Left ventricle myocardium superior (tissue), 1 donor: ENCODE results near the gene AP5Z1. TPM values are rescaled to one million over a fixed set of nuclear protein-coding genes. Genes with fewer than 3 reads are reported as not detected.
"Not testable (repeated sequence)": the region's sequence is repeated elsewhere in the genome, so short reads cannot be mapped to it uniquely, and the experiment has no call there.

Experiments
- ATAC-seq: fragments of 200-7000 bp; cut with Tn5 transposase; one replicate; pipeline ENCODE4 v1.9.1; 2020; ENCODE audit warnings: mild to moderate bottlenecking, moderate library complexity
- DNase-seq: peaks from one replicate; pipeline ENCODE4 v3.0.0-alpha.2; 2020
- intact Hi-C: fragments of 100-400 bp; cut with micrococcal nuclease; formaldehyde crosslinking; loops from one replicate; pipeline ENCODE4 v1.11.0; 2022
- total RNA-seq: library from RNA; stranded (reverse); fragmentation: NEBNext Ultra II Directional; extraction: Animal tissue kit (Norgen Biotek cat#: 25700); gene quantifications from one replicate; pipeline ENCODE4 v1.2.1, GENCODE V29; 2021
- donor health status: DM: no; HTN: yes; CAD: no; lungs with severe emphysema.

AP5Z1 gene
- total RNA-seq, 1 donor from 2014 or later, result 10.5 TPM

DNA sequence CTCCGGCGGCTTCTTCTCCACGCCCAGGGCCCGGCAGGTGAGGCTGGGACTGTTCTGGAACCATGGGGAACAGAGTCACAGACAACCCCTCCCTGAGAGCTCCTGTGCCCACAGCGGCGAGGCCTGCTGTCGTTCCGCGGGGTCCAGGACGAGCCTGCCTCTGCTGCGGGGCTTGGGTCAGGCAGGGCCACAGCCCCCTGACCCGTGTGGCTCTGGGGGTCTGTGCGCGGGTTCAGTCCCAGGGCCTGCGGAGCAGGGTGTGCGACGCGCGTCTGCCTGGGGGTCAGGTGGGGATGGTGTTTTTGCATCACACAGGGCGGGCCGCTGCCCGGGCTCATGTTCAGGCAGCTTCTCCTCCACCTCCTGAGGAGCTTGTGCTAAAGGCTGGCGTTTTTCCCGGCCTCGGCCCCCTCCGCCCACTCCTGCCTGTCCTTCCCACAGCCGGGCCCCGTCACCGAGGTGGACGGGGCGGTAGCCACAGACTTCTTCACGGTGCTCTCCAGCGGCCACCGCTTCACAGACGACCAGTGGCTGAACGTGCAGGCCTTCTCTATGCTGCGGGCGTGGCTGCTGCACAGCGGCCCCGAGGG, 8.4 kb downstream of the AP5Z1 start:
- no peak for DNase-seq
- ATAC-seq, result no peak
- intact Hi-C loops, result no loop called here

DNA sequence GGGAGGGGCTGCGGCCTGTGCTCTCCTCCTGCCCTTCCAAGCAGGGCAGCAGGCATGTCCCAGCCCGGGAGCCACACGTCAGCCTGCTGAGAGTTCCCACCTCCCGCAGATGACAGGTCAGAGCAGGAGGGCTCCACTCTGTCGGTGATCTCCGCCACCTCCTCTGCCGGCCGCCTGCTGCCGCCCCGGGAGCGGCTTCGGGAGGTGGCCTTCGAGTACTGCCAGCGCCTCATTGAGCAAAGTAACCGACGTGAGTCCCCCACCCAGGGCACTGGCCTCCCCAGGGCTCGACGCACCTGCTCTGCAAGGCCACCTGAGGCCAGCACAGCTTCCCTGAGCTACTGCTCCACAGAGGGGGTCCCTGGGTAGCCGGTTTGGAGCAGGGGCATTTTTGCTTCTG, 9.4 kb downstream of the AP5Z1 start:
- intact Hi-C loops, result no loop called here
- ATAC-seq (peak; percentile 87), DNase-seq (peak; percentile 76)

DNA sequence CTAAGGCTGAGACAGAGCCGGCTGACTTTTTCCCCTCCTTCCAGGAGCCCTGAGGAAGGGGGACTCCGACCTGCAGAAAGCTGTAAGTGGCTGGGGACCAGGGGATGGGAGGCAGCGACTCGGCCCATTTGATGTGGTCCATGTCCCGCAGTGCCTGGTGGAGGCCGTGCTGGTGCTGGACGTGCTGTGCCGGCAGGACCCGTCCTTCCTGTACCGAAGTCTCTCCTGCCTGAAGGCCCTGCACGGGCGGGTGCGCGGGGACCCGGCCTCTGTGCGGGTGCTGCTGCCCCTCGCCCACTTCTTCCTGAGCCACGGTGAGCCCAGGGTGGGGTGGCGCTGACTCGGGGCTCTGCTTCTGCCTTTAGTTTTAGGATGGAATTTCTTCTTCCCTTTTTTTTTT, 9.9 kb downstream of the AP5Z1 start:
- no peak for ATAC-seq
- intact Hi-C loops, result no loop called here

DNA sequence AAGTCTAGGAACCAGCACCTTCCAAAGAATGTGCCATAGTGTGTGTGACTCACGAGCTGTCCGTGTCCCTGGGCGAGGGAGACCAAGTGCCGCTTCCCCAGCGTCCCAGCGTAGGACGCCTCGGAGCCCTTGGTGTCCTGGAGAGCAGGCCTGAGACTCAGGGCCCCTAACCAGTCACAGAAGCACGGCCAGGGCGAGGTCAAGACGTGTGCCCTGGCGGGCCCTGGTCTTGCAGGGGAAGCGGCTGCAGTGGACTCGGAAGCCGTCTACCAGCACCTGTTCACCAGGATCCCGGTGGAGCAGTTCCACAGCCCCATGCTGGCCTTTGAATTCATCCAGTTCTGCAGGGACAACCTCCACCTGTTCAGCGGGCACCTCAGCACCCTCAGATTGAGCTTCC, 10.6 kb downstream of the AP5Z1 start:
- DNase-seq, result no peak
- intact Hi-C loops, result no loop called here
- no peak for ATAC-seq

More for the DNA sequence above, 9.9 kb downstream of the AP5Z1 start:
- DNase-seq, result no peak

DNA sequence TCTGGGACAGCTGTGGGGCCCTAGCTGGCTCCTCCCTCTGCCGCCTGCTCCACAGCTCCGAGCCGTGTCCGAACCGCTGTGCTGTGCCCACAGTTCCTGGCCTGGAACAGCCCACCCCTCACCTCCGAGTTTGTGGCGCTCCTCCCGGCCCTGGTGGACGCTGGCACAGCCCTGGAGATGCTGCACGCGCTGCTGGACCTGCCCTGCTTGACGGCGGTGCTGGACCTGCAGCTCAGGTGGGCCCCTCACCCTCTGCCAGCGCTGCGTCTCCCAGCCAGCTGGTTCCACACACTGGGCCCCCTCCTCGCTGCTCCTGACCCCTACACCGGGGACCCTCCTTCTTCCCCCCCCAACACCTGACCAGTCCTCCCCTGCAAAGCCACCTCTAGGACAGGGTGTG, 12.1 kb downstream of the AP5Z1 start:
- intact Hi-C loops, result no loop called here
- ATAC-seq, result no peak
- no peak for DNase-seq

DNA sequence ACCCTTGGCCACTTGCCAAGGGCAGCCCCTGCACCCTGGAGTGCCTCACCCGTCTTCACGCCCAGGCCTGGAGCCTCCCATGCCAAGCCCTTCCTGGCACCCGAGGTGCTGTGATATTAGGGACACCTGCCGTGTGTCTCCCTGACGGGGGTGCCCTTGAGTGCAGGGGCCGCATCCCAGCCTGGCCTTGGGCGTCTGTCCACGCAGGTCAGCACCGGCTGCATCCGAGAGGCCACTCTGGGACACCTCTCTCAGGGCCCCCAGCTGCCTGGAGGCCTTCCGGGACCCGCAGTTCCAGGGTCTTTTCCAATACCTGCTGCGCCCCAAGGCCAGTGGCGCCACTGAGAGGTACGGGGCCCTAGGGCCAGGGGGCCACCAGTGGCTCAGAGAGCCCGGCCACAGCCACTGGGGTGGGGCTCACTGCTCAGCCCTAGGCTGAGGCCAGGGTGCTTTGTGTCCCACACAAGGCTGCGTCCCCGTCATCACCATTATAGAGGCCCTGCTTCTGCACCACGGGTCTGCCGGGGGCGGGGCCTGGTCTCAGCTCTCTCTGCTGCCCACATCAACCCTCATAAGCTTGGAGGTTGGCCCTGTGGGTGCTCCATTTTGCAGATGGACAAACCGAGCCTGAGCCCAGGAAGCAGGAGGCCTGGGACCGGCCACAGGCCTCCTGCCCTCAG, 12.7 kb downstream of the AP5Z1 start:
- DNase-seq, result no peak
- ATAC-seq, result no peak
- intact Hi-C loops, result no loop called here

DNA sequence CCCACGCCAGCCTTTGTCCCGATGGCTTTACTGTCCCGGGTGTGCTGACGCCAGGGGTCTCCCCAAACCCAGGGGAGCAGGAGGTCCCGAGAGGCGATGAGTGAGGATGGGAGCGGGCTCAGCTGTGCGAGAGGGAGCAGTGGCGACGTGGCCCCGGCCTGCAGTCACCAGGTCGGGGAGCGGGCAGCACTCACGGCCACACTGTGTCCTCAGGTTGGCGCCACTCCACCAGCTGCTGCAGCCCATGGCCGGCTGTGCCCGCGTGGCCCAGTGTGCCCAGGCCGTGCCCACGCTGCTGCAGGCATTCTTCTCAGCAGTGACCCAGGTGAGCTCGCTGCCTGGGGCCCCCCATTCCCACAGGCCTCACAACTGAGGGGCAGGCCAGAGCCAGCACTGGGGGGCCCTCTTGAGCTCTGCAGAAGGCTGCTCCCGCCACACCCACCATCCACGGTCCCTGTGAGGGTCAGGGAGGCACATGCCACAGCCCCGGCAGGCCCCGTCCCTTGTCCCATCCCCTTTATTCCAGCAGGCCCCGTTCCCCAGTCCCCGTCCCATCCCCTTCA, 13.3 kb downstream of the AP5Z1 start:
- ATAC-seq (no peak), DNase-seq (peak; percentile 39)
- intact Hi-C loops, result no loop called here

DNA sequence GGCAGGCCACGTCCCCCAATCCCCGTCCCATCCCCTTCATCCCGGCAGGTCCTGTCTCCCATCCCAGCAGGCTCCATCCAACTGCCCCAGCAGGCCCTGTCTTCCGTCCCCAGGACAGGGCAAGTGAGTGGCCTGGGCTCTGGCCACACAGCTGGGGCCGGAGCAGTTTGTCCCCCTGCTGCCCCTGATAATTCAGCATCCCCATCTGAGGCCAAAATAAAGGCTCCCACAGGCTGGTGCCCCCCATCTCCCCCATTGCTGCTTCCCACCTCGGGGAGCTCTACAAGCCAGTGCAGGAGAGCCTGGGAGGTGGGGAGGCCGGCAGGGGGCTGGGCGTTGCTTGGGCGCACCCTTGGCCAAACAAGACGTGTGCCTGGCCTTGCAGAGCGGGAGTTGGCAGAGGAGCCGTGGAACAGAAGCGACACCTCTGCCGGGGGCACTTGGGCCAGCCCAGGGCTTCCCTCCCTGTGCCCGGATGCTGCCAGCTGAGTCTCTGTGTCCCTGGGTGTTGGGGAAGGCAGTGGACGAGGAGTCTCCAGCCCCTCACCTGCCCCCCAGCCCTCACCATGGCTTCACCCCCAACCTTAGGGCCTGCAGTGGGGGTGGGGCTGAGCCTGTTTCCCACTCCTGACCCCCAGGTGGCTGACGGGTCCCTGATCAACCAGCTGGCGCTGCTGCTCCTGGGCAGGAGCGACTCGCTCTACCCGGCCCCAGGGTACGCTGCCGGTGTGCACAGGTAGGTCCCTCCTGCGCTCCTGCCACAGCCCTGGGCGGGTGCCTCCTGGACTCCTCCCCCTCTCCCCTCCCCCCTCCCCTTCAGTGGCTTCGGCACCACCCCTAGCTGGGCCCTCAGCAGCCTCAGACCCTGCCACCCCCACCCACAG, 14.0 kb downstream of the AP5Z1 start:
- DNase-seq, result no peak
- no peak for ATAC-seq
- intact Hi-C loops, result no loop called here

DNA sequence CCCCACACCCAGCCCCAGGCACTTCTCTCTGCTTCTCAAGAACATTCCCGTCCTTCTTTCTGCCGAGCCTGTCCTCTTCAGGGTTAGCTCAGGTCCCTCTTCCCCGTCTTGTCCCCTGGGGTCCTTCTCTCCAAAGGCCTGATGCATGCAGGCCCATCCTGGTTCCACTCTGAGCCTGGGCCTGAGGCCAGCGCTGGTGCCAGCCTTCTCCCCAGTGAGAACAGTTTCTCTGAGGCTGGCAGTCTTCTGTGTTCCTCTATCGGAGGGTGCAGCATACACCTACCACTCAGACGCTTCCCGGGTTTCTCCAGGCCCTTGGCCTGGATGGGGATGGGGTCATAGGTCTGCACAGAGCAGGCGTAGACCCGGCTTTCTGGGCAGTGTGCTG, 14.6 kb downstream of the AP5Z1 start:
- intact Hi-C loops, result no loop called here
- ATAC-seq (no peak), DNase-seq (no peak)

DNA sequence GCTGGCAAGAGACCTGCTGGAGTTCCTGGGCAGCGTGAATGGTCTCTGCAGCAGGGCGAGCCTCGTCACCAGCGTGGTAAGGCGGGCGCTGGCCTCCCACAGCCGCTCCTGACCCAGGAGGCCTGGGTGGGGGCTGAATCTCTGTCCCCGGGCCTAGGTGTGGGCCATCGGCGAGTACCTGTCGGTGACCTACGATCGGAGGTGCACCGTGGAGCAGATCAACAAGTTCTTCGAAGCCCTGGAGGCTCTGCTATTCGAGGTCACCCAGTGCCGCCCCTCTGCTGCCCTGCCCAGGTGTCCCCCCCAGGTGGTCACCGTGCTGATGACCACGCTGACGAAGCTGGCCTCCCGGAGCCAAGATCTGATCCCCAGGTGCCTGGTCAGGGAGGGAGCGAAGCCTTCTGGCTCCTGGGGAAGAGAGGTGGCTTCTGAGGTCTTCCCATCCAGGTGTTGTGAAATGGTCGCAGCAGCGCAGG, 15.1 kb downstream of the AP5Z1 start:
- intact Hi-C loops, result no loop called here
- DNase-seq, result no peak
- no peak for ATAC-seq

DNA sequence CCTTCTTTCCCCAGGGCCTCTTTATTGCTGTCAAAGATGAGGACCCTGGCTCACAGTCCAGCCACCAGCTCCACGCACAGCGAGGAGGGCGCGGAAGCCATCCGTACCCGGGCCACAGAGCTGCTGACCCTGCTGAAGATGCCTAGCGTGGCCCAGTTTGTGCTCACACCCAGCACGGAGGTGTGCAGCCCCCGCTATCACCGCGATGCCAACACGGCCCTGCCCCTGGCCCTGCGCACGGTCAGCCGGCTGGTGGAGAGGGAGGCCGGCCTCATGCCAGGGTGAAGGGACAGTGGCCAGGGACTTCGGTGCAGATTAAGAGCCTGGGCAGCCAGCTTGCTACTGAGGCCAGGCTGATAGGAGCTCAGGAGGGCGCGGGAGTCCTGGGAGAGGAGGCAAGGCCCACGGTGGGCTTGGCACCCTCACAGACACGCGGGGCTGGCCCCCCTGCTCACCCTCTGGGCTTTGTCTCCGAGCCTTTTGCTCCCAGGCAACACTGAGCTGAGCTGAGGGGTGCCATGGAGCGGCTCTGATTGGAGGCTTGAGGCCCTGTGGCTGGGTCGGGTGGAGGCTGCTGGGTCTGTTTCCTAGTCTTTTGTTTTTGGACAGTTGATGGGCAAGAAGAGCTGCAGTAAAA, 15.8 kb downstream of the AP5Z1 start:
- intact Hi-C loops, result no loop called here
- DNase-seq, result peak; percentile 31
- ATAC-seq, result no peak

DNA sequence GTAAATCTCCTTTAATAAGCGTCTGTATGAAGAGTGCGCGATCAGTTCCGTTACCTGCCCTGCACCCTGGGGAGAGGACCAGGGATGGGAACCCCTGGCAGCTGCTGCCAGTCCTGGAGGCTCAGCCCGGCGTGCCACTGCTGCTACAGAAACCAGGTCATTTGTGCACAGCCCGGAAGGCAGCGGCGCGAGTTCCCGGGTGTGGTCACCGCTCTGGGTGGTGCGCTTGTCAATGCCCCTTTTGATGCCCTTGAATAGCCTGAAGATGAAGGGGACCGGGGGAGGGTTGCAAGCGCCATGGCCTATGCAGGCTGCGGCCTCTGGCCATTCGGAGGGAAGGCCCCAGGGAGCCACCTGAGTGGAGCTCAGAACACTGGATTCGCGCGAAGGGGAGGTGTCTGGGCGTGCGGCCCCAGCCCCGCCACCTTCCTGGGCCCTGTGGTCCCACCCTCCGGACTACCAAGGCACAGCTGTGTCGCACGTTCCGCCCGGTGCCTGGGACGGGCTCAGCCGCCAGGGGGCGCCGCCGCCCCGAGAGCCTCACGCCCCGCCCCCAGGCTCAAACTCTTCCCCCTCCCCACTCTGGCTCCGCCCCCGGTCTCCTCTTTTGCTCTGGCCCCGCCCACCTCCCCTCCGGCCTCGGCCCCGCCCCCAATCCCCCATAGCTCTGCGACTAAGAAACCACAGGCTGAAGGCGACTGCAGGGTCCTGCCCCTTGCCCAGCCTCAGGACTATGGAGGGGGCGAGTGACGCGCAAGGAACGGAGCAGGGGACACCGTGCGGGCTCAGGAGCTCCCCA, 16.5 kb downstream of the AP5Z1 start:
- ATAC-seq (peak; percentile 81), DNase-seq (peak; percentile 87)
- intact Hi-C loops, result no loop called here

DNA sequence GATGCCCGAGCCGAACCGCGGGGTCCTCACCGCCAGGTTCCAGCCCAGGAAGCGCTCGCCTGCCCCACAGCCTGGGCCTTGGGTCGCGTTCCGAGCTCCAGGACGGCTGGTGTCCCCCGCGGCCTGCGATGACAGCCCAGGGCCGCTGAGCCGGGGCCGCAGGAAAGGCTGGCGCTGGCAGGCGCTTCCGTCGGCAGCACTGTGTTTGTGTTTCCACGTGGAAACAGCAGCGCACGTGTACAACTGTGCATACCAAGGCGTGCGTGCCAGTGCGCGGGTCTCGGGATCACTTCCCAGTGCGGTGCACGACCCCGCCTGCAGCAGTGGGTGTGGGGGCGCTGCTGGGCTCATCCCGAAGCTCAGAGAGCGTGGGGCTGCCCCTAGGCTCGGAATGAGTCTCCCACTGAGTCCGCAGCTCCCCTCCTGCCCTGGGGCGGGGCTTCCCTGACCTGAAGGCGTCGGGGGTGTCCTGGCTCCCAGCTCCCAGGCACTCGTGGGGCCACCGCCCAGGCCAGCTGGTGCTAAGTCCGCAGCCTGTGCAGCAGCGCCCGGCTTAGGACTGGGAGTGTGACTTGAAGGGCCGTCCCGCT, 17.2 kb downstream of the AP5Z1 start:
- intact Hi-C loops, result no loop called here
- ATAC-seq, result peak; percentile 41

DNA sequence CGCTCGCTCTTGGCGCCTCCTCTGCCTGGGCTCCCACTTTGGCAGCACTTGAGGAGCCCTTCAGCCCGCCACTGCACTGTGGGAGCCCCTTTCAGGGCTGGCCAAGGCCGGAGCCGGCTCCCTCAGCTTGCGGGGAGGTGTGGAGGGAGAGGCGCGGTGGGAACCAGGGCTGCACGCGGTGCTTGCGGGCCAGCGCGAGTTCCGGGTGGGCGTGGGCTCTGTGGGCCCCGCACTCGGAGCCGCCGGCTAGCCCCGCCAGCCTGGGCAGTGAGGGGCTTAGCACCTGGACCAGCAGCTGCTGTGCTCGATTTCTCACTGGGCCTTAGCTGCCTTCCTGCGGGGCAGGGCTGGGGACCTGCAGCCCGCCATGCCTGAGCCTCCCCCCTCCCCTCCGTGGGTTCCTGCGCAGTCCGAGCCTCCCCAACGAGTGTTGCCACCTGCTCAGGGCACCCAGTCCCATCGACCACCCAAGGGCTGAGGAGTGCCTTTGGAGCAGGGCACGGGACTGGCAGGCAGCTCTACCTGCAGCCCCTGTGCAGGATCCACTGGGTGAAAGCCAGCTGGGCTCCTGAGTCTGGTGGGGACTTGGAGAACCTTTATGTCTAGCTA, 18.1 kb downstream of the AP5Z1 start:
- intact Hi-C loops, ATAC-seq: not testable (repeated sequence)
- peak; percentile 28 for DNase-seq

More for the DNA sequence above, 17.2 kb downstream of the AP5Z1 start:
- DNase-seq, result peak; percentile 47

DNA sequence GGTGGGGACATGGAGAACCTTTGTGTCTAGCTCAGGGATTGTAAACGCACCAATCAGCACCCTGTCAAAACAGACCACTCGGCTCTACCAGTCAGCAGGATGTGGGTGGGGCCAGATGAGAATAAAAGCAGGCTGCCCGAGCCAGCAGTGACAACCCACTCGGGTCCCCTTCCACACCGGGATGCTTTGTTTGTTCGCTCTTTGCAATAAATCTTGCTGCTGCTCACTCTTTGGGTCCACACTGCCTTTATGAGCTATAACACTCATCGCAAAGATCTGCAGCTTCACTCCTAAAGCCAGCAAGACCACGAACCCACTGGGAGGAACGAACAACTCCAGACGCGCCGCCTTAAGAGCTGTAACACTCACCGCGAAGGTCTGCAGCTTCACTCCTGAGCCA, 18.7 kb downstream of the AP5Z1 start:
- ATAC-seq, DNase-seq, intact Hi-C loops: not testable (repeated sequence)

DNA sequence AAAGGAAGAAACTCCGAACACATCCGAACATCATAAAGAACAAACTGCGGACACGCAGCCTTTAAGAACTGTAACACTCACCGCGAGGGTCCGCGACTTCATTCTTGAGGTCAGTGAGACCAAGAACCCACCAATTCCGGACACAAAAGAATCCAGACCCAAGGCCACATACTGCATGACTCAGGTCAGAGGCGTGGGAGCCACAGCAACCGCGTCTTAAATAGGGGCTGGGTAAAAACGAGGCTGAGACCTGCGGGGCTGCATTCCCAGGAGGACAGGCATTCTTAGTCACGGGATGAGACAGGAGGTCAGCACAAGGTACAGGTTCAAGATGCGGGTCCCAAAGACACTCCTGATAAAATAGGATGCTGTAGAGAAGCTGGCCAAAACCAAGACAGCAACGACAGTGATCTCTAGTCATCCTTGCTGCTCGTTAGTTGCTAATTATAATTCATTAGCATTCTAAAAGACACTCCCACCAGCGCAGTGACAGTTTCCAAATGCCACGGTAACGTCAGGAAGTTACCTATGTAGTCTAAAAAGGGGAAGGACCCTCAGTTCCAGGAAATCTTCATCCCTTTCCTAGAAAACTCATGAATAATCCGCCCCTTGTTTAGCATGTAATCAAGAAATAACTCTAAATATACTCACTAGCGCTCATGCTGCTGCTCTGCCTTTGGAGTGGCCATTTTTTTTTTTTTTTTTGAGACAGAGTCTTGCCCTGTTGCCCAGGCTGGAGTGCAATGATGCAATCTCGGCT, 19.3 kb downstream of the AP5Z1 start:
- ATAC-seq, result no peak
- DNase-seq, result peak; percentile 28
- intact Hi-C loops, result no loop called here

DNA sequence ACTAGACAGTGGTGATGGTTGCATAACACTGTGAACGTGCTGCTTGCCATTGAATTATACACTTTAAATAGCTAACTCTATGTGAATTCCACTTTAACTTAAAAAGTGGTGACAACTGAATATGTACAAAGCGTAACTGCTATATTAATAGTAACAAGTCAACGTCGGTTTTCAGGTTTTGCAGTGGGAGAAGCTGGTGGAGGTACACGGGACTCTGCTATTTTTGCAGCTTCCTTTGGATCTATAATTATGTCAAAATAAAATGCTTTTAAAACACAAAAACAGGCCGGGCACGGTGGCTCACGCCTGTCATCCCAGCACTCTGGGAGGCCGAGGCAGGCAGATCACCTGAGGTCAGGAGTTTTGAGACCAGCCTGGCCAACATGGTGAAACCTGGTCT, 21.0 kb downstream of the AP5Z1 start:
- intact Hi-C loops, result no loop called here
- DNase-seq, result peak; percentile 21

More for the DNA sequence above, 21.0 kb downstream of the AP5Z1 start:
- ATAC-seq, result no peak
